ENCODE data around the gene KAT2A.
"Not testable (repeated sequence)": the region's sequence is repeated elsewhere in the genome, so short reads cannot be mapped to it uniquely, and the experiment has no call there.

Gene KAT2A

GRCh38 chr17:42141382-42141781, 20.2 kb upstream of the KAT2A start:
- Mint-ChIP-seq H3K36me3 (peaks cover 8% of the 10 kb centered on the region), H3K9me3 (no peaks in the 10 kb centered on the region), H3K4me3 (no peak overlapping the region), H3K4me1 (peaks cover 47% of the 10 kb centered on the region), H3K27me3 (no peaks in the 10 kb centered on the region), H3K27ac (no peak overlapping the region)

- H3K27me3 Mint-ChIP-seq, H3K4me3 Mint-ChIP-seq: not testable (repeated sequence)
- H3K36me3 Mint-ChIP-seq = peaks cover 10% of the 10 kb centered on the region
Observed at GRCh38 chr17:42140690-42141089, 19.5 kb upstream of the KAT2A start.

GRCh38 chr17:42138749-42139492, 17.8 kb upstream of the KAT2A start:
- Mint-ChIP-seq H3K4me1 (peaks cover 68% of the 10 kb centered on the region), H3K27ac (no peak overlapping the region), H3K27me3 (no peaks in the 10 kb centered on the region), H3K4me3 (no peak overlapping the region), H3K9me3 (no peaks in the 10 kb centered on the region), H3K36me3 (peaks cover 11% of the 10 kb centered on the region)

More at GRCh38 chr17:42140690-42141089, 19.5 kb upstream of the KAT2A start:
- H3K9me3 Mint-ChIP-seq, H3K27ac Mint-ChIP-seq: not testable (repeated sequence)
- peaks cover 54% of the 10 kb centered on the region for H3K4me1 Mint-ChIP-seq

- Mint-ChIP-seq H3K36me3 (peaks cover 9% of the 10 kb centered on the region), H3K27ac (peak overlapping the region; percentile 55), H3K9me3 (no peaks in the 10 kb centered on the region), H3K4me3 (no peak overlapping the region), H3K4me1 (peaks cover 76% of the 10 kb centered on the region), H3K27me3 (no peaks in the 10 kb centered on the region)
Observed at GRCh38 chr17:42136654-42137051, 15.5 kb upstream of the KAT2A start.

- Mint-ChIP-seq H3K27ac (peak overlapping the region; percentile 55), H3K4me3 (peak overlapping the region; percentile 54), H3K9me3 (no peaks in the 10 kb centered on the region), H3K36me3 (peaks cover 8% of the 10 kb centered on the region), H3K4me1 (peaks cover 74% of the 10 kb centered on the region), H3K27me3 (no peaks in the 10 kb centered on the region)
Observed at GRCh38 chr17:42135664-42136653, 14.8 kb upstream of the KAT2A start.

- no peaks in the 10 kb centered on the region for H3K9me3 Mint-ChIP-seq
- peaks cover 7% of the 10 kb centered on the region for H3K36me3 Mint-ChIP-seq
- no peak overlapping the region for H3K27ac Mint-ChIP-seq
- H3K4me1 Mint-ChIP-seq = peaks cover 76% of the 10 kb centered on the region
- H3K27me3 Mint-ChIP-seq = no peaks in the 10 kb centered on the region
- H3K4me3 Mint-ChIP-seq = no peak overlapping the region
Observed at GRCh38 chr17:42135151-42135550, 14.0 kb upstream of the KAT2A start.

- peaks cover 8% of the 10 kb centered on the region for H3K36me3 Mint-ChIP-seq
- no peaks in the 10 kb centered on the region for H3K9me3 Mint-ChIP-seq
- H3K4me3 Mint-ChIP-seq = peak overlapping the region; percentile 12
- H3K27ac Mint-ChIP-seq = peak overlapping the region; percentile 71
- peaks cover 66% of the 10 kb centered on the region for H3K4me1 Mint-ChIP-seq
- no peaks in the 10 kb centered on the region for H3K27me3 Mint-ChIP-seq
Observed at GRCh38 chr17:42133461-42134041, 12.4 kb upstream of the KAT2A start.

GRCh38 chr17:42132941-42133340, 11.8 kb upstream of the KAT2A start:
- H3K4me1 Mint-ChIP-seq = peaks cover 62% of the 10 kb centered on the region
- H3K27me3 Mint-ChIP-seq = no peaks in the 10 kb centered on the region
- H3K36me3 Mint-ChIP-seq = peaks cover 12% of the 10 kb centered on the region
- no peaks in the 10 kb centered on the region for H3K9me3 Mint-ChIP-seq
- H3K4me3 Mint-ChIP-seq = peak overlapping the region; percentile 23
- peak overlapping the region; percentile 71 for H3K27ac Mint-ChIP-seq

GRCh38 chr17:42131981-42132432, 10.8 kb upstream of the KAT2A start:
- Mint-ChIP-seq H3K36me3 (peaks cover 15% of the 10 kb centered on the region), H3K27me3 (no peaks in the 10 kb centered on the region), H3K9me3 (no peaks in the 10 kb centered on the region), H3K4me3 (no peak overlapping the region), H3K4me1 (peaks cover 57% of the 10 kb centered on the region), H3K27ac (peak overlapping the region; percentile 46)

- Mint-ChIP-seq H3K4me1 (peaks cover 52% of the 10 kb centered on the region), H3K9me3 (no peaks in the 10 kb centered on the region), H3K36me3 (peaks cover 17% of the 10 kb centered on the region), H3K4me3 (no peak overlapping the region), H3K27me3 (no peaks in the 10 kb centered on the region), H3K27ac (peak overlapping the region; percentile 71)
Observed at GRCh38 chr17:42131232-42131631, 10.1 kb upstream of the KAT2A start.

GRCh38 chr17:42130310-42130936, 9.3 kb upstream of the KAT2A start:
- Mint-ChIP-seq H3K4me1 (peaks cover 44% of the 10 kb centered on the region), H3K36me3 (peaks cover 15% of the 10 kb centered on the region), H3K4me3 (no peak overlapping the region)

GRCh38 chr17:42129109-42129837, 8.1 kb upstream of the KAT2A start:
- Mint-ChIP-seq H3K9me3 (no peaks in the 10 kb centered on the region), H3K27ac (no peak overlapping the region), H3K36me3 (peaks cover 15% of the 10 kb centered on the region), H3K4me1 (peaks cover 36% of the 10 kb centered on the region), H3K27me3 (no peaks in the 10 kb centered on the region), H3K4me3 (no peak overlapping the region)

More at GRCh38 chr17:42130310-42130936, 9.3 kb upstream of the KAT2A start:
- Mint-ChIP-seq H3K9me3 (no peaks in the 10 kb centered on the region), H3K27me3 (no peaks in the 10 kb centered on the region), H3K27ac (peak overlapping the region; percentile 87)

GRCh38 chr17:42127414-42127813, 6.2 kb upstream of the KAT2A start:
- Mint-ChIP-seq H3K36me3 (peaks cover 15% of the 10 kb centered on the region), H3K4me1 (peaks cover 17% of the 10 kb centered on the region), H3K4me3 (no peak overlapping the region), H3K27ac (no peak overlapping the region), H3K27me3 (no peaks in the 10 kb centered on the region), H3K9me3 (no peaks in the 10 kb centered on the region)

GRCh38 chr17:42126836-42127235, 5.7 kb upstream of the KAT2A start:
- Mint-ChIP-seq H3K4me1 (peaks cover 11% of the 10 kb centered on the region), H3K27ac (peak overlapping the region; percentile 11), H3K4me3 (no peak overlapping the region), H3K27me3 (no peaks in the 10 kb centered on the region), H3K9me3 (no peaks in the 10 kb centered on the region), H3K36me3 (peaks cover 15% of the 10 kb centered on the region)
